ENCODE data around the gene TRMT61A. TPM values are rescaled to one million over a fixed set of nuclear protein-coding genes. Genes with fewer than 3 reads are reported as not detected.
"Not testable (repeated sequence)": the region's sequence is repeated elsewhere in the genome, so short reads cannot be mapped to it uniquely, and the experiment has no call there.

TRMT61A gene
- total RNA-seq, 1 experiment from 2014 or later, result 22.5 TPM

DNA sequence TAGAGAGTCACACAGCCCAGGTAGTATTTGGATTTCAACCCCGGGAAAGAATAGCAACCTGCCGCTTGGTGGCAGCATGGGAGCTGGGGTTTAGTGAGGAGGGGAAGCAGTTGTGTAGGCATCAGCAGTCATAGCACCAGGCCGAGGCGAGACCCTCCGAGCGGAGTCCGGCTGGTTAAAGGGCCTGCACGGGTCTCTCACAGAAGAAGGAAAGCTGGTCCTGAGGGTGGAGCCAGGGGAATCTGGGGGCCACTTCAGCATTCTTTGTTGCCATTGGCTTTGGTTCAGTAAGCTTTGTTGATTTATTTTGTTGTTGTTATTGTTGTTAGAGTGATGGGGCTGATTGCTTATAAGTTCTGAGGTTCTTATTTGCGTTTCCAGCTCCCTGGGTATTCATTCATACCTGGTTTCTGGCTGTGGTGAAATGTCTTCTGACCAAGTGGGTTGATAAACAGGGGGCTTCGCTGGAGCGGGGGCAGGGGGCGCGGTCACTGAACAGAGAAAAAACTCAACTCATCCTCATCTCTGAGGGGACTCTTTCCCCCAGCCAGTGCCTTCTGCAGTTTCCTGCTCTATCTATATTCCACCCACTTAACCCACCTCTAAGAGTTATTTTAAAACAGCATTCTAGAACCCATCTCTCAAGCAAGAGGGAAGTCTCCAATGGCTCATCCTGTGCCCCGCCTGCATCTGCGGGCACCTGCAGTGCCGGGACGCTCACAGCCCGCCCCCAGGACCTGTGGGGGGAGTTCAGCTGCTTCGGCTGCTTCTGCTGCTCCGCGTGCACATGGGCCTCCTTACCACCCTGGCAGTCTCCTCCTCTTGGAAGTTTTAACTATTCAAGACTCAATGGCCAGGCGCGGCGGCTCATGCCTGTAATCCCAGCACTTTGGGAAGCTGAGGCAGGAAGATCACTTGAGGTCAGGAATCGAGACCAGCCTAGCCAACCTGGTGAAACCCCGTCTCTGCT lies 18.0 kb upstream of the TRMT61A start:
- no peak overlapping the region for H3K4me3 ChIP-seq
- ChIA-PET CTCF (no interaction called here), POLR2A (ENCODE audit: unreplicated experiment) (no interaction called here)
- no peak overlapping the region for H3K27ac ChIP-seq
- H4K20me1 ChIP-seq (ENCODE audit: insufficient read depth), result peaks cover 8% of the 10 kb centered on the region
- no peaks in the 10 kb centered on the region for H3K9me3 ChIP-seq (ENCODE audit: insufficient read depth, low read depth)
- BruUV-seq (replicated peaks), result no TSS peak
- TF ChIP-seq, protein P1, sequence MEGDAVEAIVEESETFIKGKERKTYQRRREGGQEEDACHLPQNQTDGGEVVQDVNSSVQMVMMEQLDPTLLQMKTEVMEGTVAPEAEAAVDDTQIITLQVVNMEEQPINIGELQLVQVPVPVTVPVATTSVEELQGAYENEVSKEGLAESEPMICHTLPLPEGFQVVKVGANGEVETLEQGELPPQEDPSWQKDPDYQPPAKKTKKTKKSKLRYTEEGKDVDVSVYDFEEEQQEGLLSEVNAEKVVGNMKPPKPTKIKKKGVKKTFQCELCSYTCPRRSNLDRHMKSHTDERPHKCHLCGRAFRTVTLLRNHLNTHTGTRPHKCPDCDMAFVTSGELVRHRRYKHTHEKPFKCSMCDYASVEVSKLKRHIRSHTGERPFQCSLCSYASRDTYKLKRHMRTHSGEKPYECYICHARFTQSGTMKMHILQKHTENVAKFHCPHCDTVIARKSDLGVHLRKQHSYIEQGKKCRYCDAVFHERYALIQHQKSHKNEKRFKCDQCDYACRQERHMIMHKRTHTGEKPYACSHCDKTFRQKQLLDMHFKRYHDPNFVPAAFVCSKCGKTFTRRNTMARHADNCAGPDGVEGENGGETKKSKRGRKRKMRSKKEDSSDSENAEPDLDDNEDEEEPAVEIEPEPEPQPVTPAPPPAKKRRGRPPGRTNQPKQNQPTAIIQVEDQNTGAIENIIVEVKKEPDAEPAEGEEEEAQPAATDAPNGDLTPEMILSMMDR (conservative IDR thresholded peaks at IDR 0.05), result no peak
- TF ChIP-seq EZH2 (IDR thresholded peaks at IDR 0.05; ENCODE audit: low read depth), result no peak
- H3F3A ChIP-seq (ENCODE audit: insufficient read depth, low read depth), result peaks cover 40% of the 10 kb centered on the region
- H2AFZ ChIP-seq, result no peak overlapping the region
- no peak overlapping the region for H3K4me2 ChIP-seq
- no peaks in the 10 kb centered on the region for H3K9me2 ChIP-seq (ENCODE audit: insufficient read depth)
- H3K4me1 ChIP-seq (replicated peaks; ENCODE audit: insufficient read depth), result no peaks in the 10 kb centered on the region
- no peaks in the 10 kb centered on the region for H3K27me3 ChIP-seq (ENCODE audit: insufficient read depth, low read depth)
- peaks cover 20% of the 10 kb centered on the region; the same call in 1 of the 2 replicates for H3K36me3 ChIP-seq (ENCODE audit: low read depth)
- intact Hi-C loops (cut with micrococcal nuclease; ENCODE audit: unreplicated experiment), result no loop called here
- H3K79me2 ChIP-seq (ENCODE audit: low read depth), result no peaks in the 10 kb centered on the region
- no peak for DNase-seq

DNA sequence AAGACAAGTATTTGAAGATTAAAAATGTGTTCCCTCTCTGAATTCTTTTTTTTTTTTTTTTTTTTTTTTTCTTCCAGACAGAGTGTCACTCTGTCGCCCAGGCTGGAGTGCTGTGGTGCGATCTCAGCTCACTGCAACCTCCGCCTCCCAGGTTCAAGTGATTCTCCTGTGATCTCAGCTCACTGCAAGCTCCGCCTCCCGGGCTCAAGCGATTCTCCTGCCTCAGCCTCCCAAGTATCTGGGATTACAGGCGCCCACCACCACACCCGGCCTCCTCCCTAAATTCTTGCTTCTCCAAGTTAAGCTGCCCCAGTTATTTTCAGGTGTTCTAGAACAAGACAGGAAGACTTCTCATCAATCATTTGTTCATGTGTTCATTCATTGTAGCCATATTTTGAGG lies 16.8 kb upstream of the TRMT61A start:
- Histone ChIP-seq H3F3A (ENCODE audit: insufficient read depth, low read depth) (peaks cover 52% of the 10 kb centered on the region), H4K20me1 (ENCODE audit: insufficient read depth) (peaks cover 16% of the 10 kb centered on the region; the same call in 1 of the 2 replicates), H3K36me3 (ENCODE audit: low read depth) (peaks cover 20% of the 10 kb centered on the region; the same call in 1 of the 2 replicates)
- H3K9me3 ChIP-seq (ENCODE audit: insufficient read depth, low read depth); H3K27me3 ChIP-seq (ENCODE audit: insufficient read depth, low read depth); H3K4me3 ChIP-seq; H3K4me2 ChIP-seq; H2AFZ ChIP-seq; H3K27ac ChIP-seq; H3K4me1 ChIP-seq (replicated peaks; ENCODE audit: insufficient read depth); H3K9me2 ChIP-seq (ENCODE audit: insufficient read depth); BruUV-seq (replicated peaks); CTCF ChIA-PET; intact Hi-C loops (cut with micrococcal nuclease; ENCODE audit: unreplicated experiment); DNase-seq; H3K79me2 ChIP-seq (ENCODE audit: low read depth): not testable (repeated sequence)
- POLR2A ChIA-PET (ENCODE audit: unreplicated experiment), result interaction anchor here (0.6 kb wide), 1 partner anchor 65 kb away, joined by 3 read pairs; no protein-coding TSS in a partner anchor

DNA sequence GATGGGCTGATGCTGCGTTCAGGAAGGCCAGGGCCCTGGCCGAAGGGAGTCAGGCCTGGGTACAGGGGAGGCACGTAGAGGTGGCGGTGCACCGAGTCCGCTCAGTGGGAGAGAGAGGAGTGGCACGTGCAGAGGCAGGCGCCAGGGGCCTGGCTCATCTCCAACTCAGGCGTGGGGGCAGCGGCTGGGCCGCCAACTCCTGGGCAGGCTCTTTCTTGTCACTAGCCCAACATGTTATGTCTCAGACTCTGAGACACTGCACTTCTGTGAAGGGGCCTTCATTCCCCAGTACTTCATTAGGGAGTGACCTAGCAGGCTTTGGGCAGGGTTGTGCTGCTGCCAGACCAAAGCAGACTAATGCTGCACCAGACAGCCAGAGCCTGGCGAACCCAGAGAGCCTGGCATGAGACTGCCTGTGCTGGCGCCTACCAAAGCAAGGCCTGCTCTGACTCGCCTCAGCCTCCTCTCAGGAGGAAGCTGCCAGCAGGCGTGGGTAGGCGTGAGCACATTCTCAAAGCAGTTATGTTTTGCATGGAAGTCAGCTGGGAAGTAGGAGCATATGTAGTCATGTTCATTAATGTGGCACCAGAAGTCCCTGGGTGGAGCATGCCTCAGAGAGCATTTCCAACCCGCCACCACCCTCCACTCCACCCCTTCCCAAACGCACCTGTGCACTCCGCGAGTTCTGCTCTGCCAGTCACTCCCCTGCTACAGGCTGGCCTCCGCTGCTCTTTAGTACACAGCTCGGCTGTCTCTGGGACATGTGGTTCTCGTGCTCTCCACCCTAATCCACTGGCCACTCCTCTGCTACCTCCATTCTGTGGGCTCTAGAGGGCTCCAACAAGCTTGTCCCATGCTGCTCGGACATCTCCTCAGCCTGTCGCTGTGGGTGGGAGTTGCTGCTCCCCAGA lies 16.0 kb upstream of the TRMT61A start:
- BruUV-seq (replicated peaks), result no TSS peak

More for the DNA sequence above, 16.0 kb upstream of the TRMT61A start:
- Histone ChIP-seq H3K9me2 (ENCODE audit: insufficient read depth) (no peaks in the 10 kb centered on the region), H2AFZ (no peak overlapping the region), H3K27ac (no peak overlapping the region), H3K4me2 (no peak overlapping the region), H4K20me1 (ENCODE audit: insufficient read depth) (peaks cover 16% of the 10 kb centered on the region; the same call in 1 of the 2 replicates), H3K4me3 (no peak overlapping the region), H3K27me3 (ENCODE audit: insufficient read depth, low read depth) (no peaks in the 10 kb centered on the region), H3F3A (ENCODE audit: insufficient read depth, low read depth) (peaks cover 49% of the 10 kb centered on the region), H3K4me1 (replicated peaks; ENCODE audit: insufficient read depth) (no peaks in the 10 kb centered on the region), H3K79me2 (ENCODE audit: low read depth) (no peaks in the 10 kb centered on the region), H3K9me3 (ENCODE audit: insufficient read depth, low read depth) (no peaks in the 10 kb centered on the region), H3K36me3 (ENCODE audit: low read depth) (0 out of 2 replicates have a peak, but pooled peaks cover 13% of the 10 kb centered on the region)
- ChIA-PET CTCF (no interaction called here), POLR2A (ENCODE audit: unreplicated experiment) (interaction anchor here (0.6 kb wide), 1 partner anchor 64 kb away, joined by 3 read pairs; no protein-coding TSS in a partner anchor)
- intact Hi-C loops (cut with micrococcal nuclease; ENCODE audit: unreplicated experiment), result no loop called here
- DNase-seq, result no peak
- no peak for TF ChIP-seq EZH2 (IDR thresholded peaks at IDR 0.05; ENCODE audit: low read depth)
- TF ChIP-seq, protein P1 (conservative IDR thresholded peaks at IDR 0.05), result no peak
